HL-60 (cell line): ENCODE results near the gene IL17A.

ENCODE experiments used
- CTCF ChIP-seq: IDR thresholded peaks from one replicate; pipeline ENCODE4 v1.5.1; 2011; ENCODE audit warnings: low read length, control low read depth, inconsistent platforms; ENCODE audit not compliant: insufficient read depth
- GABPA ChIP-seq: IDR thresholded peaks from 2 replicates; pipeline ENCODE4 v1.6.1; 2012; ENCODE audit warnings: low read depth
- POLR2AphosphoS5 ChIP-seq: IDR thresholded peaks from 2 replicates; pipeline ENCODE4 v1.6.1; 2012; ENCODE audit warnings: low read depth
- REST ChIP-seq: IDR thresholded peaks from 2 replicates; pipeline ENCODE4 v1.6.1; 2012; ENCODE audit warnings: low read depth; ENCODE audit not compliant: insufficient replicate concordance

- no peak for TF ChIP-seq POLR2AphosphoS5
- no peak for TF ChIP-seq CTCF
- TF ChIP-seq GABPA: no peak
- TF ChIP-seq REST: no peak
Observed at GRCh38 chr6:52183131-52183713, 3.0 kb upstream of the IL17A start.
